ENCODE results near the gene SNAPC4.

DNA sequence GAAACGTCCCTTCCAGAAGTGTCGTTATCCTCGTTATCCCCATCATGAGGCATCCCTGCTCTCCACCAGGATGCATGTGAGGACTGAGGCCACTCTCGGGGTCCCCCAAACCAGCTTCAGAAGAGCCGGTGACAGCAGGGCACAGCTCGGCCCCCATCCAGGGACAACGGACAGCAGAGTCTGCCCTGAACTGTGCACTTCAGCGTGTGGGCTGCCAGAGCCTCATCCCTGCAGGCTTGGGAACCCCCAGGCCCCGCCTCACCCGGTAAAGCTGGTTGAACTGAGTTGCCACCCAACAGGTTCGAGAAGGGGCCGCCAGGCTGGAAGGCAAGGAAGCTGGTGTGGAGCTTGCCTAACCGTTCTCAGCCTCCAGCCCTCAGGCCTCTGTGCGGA lies 25.8 kb downstream of the SNAPC4 start:
- TF ChIP-seq, protein P1, sequence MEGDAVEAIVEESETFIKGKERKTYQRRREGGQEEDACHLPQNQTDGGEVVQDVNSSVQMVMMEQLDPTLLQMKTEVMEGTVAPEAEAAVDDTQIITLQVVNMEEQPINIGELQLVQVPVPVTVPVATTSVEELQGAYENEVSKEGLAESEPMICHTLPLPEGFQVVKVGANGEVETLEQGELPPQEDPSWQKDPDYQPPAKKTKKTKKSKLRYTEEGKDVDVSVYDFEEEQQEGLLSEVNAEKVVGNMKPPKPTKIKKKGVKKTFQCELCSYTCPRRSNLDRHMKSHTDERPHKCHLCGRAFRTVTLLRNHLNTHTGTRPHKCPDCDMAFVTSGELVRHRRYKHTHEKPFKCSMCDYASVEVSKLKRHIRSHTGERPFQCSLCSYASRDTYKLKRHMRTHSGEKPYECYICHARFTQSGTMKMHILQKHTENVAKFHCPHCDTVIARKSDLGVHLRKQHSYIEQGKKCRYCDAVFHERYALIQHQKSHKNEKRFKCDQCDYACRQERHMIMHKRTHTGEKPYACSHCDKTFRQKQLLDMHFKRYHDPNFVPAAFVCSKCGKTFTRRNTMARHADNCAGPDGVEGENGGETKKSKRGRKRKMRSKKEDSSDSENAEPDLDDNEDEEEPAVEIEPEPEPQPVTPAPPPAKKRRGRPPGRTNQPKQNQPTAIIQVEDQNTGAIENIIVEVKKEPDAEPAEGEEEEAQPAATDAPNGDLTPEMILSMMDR (conservative IDR thresholded peaks at IDR 0.05; ENCODE audit: low read depth, low read length), result no peak
- no peak for TF ChIP-seq EZH2 (IDR thresholded peaks at IDR 0.05; ENCODE audit: borderline replicate concordance, low read depth, low read length, poor library complexity, severe bottlenecking)

All from A673 (cell line).